Measurements from ENCODE around the gene SLC22A13.
A peak's percentile ranks its signal among the peaks of the same experiment; 100 is the strongest.
"Not testable (repeated sequence)": the region's sequence is repeated elsewhere in the genome, so short reads cannot be mapped to it uniquely, and the experiment has no call there.

Gene SLC22A13

DNA sequence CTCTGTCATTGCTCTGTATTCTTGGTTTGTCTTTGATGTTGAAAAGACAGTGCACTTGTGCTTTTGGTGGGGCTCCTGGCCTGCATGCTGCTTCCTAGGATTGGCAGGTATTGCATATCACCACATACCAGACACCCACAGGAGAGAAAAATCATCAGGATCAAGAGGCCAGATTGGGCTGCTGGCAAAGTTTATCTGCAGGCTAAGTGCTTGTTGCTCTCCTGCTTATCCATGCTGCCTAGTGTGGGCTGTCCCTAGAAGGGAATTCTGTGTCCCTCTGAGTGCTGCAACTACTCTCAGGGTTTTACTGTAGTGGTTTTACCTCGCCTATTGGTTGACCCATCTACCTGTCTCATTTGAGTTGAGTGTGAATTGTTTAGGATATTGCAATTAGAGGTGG lies 833 bp upstream of the SLC22A13 start:
- DNase-seq = no peak

- DNase-seq = no peak
Measured at GRCh38 chr3:38266810-38267209, 1.2 kb downstream of the SLC22A13 start.

DNA sequence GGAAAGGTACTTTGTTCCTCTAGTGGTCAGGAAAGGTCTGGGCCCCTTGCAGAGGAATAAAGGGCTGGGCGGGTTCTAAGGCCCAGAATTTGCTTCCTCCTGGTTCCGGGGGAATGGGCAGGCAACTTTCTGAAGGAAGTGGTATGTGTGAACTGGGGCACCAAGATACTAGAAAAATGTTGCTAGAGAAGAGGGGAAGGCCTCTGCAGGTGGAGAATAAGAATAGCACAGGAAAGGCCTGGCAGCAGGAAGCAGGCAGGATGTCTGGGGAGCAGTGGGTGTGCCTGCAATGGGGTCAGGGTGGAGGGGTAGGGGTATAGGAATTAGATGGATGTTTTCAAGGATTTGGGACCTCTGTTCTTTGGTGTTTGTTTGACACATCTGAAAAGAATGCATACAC lies 2.0 kb downstream of the SLC22A13 start:
- no peak for DNase-seq

- DNase-seq = no peak
Measured at GRCh38 chr3:38268087-38268486, 2.5 kb downstream of the SLC22A13 start.

DNA sequence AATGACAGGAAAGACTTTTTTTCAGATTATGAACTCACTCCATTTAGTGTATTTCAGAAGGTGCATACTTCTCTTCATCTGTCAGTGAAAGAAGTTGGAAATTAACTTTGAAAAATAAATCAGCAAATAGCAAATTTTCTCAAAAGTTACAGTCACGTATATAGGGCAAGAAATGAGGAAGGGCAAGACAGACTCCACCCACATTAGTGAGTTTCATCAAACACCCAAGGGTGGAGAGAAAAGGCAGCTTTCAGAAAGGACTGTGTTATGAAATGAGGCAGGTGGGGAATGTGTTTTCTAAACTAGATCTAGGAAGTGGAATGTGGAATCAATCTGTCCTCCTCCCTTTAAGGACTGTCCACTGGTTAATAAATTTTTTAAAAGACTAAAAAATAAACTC lies 2.9 kb downstream of the SLC22A13 start:
- DNase-seq = no peak

GRCh38 chr3:38270606-38271005 lies 5.0 kb downstream of the SLC22A13 start:
- DNase-seq = peak; percentile 60

DNA sequence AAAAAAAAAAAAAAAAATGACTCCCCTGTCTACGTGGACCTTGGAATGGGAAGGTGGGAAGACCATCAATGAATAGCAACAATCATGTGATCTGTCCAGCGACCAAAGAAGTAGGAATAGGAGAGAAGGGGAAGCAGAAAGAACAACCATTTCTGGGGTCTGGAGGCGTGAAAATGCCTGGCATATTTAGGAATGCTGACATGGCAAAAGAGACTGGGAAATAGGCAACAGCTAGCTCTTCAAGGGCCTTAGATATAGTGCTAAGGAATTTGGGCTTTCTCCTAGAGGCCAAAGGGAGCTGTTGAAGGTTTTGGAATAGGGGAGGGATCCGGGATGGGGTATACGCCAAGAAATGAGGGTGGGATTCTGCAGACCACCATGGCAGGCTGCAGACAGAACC lies 5.9 kb downstream of the SLC22A13 start:
- DNase-seq = no peak

DNA sequence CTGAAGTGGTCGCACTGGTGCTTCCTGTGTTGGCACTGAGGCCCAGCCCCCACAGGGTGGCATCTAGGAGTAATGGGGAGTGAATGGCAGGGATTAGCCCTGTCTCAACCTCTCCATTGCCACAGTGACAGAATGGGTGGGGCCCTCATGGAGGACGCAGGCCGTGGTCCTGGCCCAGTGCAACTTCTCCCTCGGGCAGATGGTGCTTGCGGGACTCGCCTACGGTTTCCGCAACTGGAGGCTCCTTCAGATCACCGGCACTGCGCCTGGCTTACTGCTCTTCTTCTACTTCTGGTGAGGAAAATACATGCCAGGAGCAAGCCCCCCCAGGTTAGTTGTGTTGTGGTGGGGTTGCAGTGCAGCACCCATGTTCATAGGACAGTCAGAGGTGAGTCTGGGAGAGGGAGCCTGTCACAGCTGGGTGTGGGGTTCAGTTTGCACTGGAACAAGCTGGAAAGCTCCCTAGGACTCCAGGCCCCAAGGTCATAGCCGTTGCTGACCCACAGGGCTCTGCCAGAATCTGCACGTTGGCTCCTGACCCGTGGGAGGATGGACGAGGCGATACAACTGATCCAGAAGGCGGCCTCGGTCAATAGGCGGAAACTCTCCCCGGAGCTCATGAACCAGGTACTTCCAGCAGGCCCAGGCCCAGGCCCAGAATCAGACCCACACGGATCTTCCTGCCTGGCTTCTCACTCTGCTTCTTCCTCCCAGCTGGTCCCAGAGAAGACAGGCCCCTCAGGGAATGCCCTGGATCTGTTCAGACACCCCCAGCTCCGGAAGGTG lies 9.4 kb downstream of the SLC22A13 start:
- DNase-seq = no peak

DNA sequence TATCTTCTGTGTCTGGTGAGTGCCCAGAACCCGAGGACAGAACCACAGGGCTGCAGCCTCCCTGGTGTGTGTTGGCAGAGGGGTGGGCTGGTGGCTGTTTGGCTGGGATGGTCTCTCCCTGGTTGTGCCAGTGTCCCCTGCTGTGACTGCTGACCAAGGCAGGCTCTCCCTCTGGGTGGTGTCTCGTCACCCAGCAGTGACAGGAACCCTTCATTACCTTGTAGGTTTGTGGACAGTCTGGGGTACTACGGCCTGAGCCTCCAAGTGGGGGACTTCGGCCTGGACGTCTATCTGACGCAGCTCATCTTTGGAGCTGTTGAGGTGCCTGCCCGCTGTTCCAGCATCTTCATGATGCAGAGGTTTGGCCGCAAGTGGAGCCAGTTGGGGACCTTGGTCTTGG lies 10.0 kb downstream of the SLC22A13 start:
- DNase-seq = no peak

DNA sequence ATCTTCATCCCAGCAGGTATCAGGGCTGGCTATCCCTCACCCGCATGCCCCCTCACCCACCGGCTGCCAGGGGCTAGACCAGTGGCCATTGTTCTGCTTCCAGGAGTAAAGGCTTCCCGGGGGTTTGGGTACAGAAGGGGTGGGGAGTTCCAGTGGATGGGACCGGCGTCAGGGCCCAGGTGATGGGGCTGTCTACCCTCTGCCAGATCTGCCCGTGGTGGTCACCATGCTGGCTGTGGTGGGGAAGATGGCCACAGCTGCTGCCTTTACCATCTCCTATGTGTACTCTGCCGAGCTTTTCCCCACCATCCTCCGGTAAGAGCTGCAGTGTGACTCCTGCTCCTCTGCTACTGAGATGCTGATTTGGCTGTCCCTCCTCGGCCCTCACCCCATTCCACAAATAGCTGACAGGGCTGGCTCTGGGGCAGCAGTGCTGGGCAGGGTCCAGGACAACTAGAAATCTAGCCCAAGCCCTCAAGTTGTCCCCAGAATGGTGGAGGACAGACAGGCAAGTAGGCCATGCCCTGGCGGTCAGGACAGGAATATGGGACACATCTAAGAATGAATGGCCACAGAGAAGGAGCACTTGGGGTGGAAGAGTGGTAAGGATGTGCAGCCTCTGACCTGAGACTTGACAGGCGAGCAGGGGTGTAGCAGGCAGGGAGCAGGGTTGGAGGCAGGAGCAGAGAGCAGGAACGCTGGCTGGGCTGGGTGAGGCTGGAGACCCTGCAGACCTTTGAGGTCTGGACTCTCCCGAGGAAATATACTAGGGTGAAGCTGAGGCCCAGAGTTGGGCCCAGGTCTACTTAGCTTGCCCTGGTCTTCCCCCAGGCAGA lies 10.7 kb downstream of the SLC22A13 start:
- no peak for DNase-seq

DNA sequence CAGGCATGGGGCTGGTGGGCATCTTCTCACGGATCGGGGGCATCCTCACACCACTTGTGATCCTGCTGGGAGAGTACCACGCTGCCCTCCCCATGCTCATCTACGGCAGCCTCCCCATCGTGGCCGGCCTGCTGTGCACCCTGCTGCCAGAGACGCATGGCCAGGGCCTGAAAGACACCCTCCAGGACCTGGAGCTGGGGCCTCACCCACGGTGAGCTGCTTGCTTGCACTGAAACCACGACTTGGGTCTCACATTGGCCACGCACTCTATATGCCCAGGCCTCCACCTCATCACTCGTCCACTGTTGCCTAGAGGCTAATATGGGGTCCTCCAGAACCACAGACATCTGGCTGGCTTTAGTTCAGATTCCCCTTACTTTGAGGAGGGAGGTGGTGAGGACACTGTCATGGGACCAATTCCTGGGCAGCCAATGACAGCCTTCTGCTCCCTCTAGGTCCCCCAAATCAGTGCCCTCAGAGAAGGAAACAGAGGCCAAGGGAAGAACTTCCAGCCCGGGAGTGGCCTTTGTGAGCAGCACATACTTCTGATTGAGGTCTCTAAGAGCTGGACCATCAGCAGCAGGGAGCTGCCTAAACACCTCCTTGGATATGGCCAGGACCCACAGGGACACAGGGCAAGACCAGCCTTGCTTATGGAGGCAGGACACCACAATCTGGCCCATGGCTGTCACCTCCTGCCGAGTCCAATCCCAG lies 11.5 kb downstream of the SLC22A13 start:
- no peak for DNase-seq

- no peak for DNase-seq
Measured at GRCh38 chr3:38278841-38279240, 13.2 kb downstream of the SLC22A13 start.

GRCh38 chr3:38281895-38282686 lies 16.5 kb downstream of the SLC22A13 start, which contains the start of gene SLC22A14:
Gene SLC22A14 (plus strand): TSS chr3:38282294. CDS start chr3:38306027, 23,733 bp downstream.
- DNase-seq = no peak

- DNase-seq = peak; percentile 50
Measured at GRCh38 chr3:38283810-38284755, 18.5 kb downstream of the SLC22A13 start.

- DNase-seq = no peak
Measured at GRCh38 chr3:38284756-38285150, 19.1 kb downstream of the SLC22A13 start.

GRCh38 chr3:38289286-38290217 lies 23.9 kb downstream of the SLC22A13 start:
- not testable (repeated sequence) for DNase-seq

GRCh38 chr3:38297053-38297452 lies 31.4 kb downstream of the SLC22A13 start:
- DNase-seq = not testable (repeated sequence)

- DNase-seq = no peak
Measured at GRCh38 chr3:38297537-38297936, 31.9 kb downstream of the SLC22A13 start.

GRCh38 chr3:38297947-38298711 lies 32.5 kb downstream of the SLC22A13 start:
- peak; percentile 19 for DNase-seq

All from EL (cell line).